ENCODE results near the gene UNC119.

DNA sequence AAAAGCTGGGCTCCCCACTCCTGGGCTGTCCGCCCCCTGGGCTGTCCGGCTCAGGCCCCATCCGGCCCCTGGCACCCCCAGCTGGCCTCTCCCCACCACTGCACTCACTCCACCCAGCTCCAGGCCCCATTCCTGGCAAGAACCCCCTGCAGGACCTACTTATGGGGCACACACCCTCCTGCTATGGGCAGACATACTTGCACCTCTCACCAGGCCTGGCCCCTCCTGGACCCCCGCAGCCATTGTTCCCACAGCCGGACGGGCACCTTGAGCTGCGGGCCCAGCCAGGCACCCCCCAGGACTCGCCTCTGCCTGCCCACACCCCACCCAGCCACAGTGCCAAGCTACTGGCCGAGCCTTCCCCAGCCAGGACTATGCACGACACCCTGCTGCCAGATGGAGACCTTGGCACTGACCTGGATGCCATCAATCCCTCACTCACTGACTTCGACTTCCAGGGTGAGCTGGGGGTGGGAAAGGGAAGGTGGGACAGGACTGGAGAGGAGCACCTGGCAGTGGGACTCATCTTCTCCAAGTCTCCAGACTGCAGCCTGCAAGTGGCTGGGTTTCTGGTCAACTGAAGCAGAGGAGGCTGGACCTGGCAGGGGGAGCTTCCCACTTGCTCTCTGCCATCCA lies 17.6 kb downstream of the UNC119 start:
- TF ChIP-seq, protein P1, sequence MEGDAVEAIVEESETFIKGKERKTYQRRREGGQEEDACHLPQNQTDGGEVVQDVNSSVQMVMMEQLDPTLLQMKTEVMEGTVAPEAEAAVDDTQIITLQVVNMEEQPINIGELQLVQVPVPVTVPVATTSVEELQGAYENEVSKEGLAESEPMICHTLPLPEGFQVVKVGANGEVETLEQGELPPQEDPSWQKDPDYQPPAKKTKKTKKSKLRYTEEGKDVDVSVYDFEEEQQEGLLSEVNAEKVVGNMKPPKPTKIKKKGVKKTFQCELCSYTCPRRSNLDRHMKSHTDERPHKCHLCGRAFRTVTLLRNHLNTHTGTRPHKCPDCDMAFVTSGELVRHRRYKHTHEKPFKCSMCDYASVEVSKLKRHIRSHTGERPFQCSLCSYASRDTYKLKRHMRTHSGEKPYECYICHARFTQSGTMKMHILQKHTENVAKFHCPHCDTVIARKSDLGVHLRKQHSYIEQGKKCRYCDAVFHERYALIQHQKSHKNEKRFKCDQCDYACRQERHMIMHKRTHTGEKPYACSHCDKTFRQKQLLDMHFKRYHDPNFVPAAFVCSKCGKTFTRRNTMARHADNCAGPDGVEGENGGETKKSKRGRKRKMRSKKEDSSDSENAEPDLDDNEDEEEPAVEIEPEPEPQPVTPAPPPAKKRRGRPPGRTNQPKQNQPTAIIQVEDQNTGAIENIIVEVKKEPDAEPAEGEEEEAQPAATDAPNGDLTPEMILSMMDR (conservative IDR thresholded peaks at IDR 0.05 in 1 of 2, IDR thresholded peaks at IDR 0.05 in 1 of 2; ENCODE audit: low read depth in 1 of 2, low read length in 2 of 2) = no peak
- no peak for TF ChIP-seq EZH2 (IDR thresholded peaks at IDR 0.05; ENCODE audit: low read length, missing control alignments)
